ENCODE measurements around the gene KRT6A.

- TF ChIP-seq POLR2A (IDR thresholded peaks at IDR 0.05), result peak in 1 of 4 donors; percentile 16
- TF ChIP-seq CTCF (IDR thresholded peaks at IDR 0.05), result no peak
These were observed 32.0 kb upstream of the KRT6A start for GRCh38 chr12:52524898-52525591.

Measured in esophagus squamous epithelium (tissue), 4 donors.